ENCODE data around the gene RNLS.

The RNLS gene

GRCh38 chr10:88582806-88583583 is at the start of gene RNLS:
Gene RNLS (minus strand): TSS chr10:88583318.
- no peaks in the 10 kb centered on the region; the same call in 1 of the 2 replicates for H3K4me1 ChIP-seq (ENCODE audit: control insufficient read depth, insufficient read depth, low read length)
- H3K9me3 ChIP-seq (ENCODE audit: control insufficient read depth, insufficient read depth, low read length) = no peaks in the 10 kb centered on the region
- H3K27ac ChIP-seq (ENCODE audit: low read depth, low read length) = peak within 1 kb of the TSS; percentile 85
- H3K27me3 ChIP-seq (ENCODE audit: control insufficient read depth, insufficient read depth, low read length) = 0 out of 2 replicates have a peak, but pooled peaks cover 10% of the 10 kb centered on the region
- H3K9ac ChIP-seq (ENCODE audit: low read depth, low read length) = peak within 1 kb of the TSS; percentile 91
- peak within 1 kb of the TSS; percentile 87 for H3K4me3 ChIP-seq (ENCODE audit: low read depth, low read length)
- H3K36me3 ChIP-seq (ENCODE audit: control insufficient read depth, insufficient read depth, low read length) = no peaks in the 10 kb centered on the region

GRCh38 chr10:88624840-88625239 is 41.7 kb upstream of the RNLS start:
- no peak overlapping the region for H3K27ac ChIP-seq (ENCODE audit: low read depth, low read length)

GRCh38 chr10:88623835-88624234 is 40.7 kb upstream of the RNLS start:
- Histone ChIP-seq H3K27me3 (ENCODE audit: control insufficient read depth, insufficient read depth, low read length) (no peaks in the 10 kb centered on the region), H3K9me3 (ENCODE audit: control insufficient read depth, insufficient read depth, low read length) (no peaks in the 10 kb centered on the region)

More at GRCh38 chr10:88624840-88625239, 41.7 kb upstream of the RNLS start:
- H3K4me3 ChIP-seq (ENCODE audit: low read depth, low read length) = no peak overlapping the region
- H3K4me1 ChIP-seq (ENCODE audit: control insufficient read depth, insufficient read depth, low read length) = no peaks in the 10 kb centered on the region
- no peaks in the 10 kb centered on the region for H3K27me3 ChIP-seq (ENCODE audit: control insufficient read depth, insufficient read depth, low read length)
- H3K9ac ChIP-seq (ENCODE audit: low read depth, low read length) = no peak overlapping the region
- no peaks in the 10 kb centered on the region for H3K9me3 ChIP-seq (ENCODE audit: control insufficient read depth, insufficient read depth, low read length)
- no peaks in the 10 kb centered on the region for H3K36me3 ChIP-seq (ENCODE audit: control insufficient read depth, insufficient read depth, low read length)

GRCh38 chr10:88620441-88620840 is 37.3 kb upstream of the RNLS start:
- no peaks in the 10 kb centered on the region for H3K27me3 ChIP-seq (ENCODE audit: control insufficient read depth, insufficient read depth, low read length)
- H3K27ac ChIP-seq (ENCODE audit: low read depth, low read length) = no peak overlapping the region
- no peak overlapping the region for H3K9ac ChIP-seq (ENCODE audit: low read depth, low read length)
- no peak overlapping the region for H3K4me3 ChIP-seq (ENCODE audit: low read depth, low read length)
- no peaks in the 10 kb centered on the region for H3K36me3 ChIP-seq (ENCODE audit: control insufficient read depth, insufficient read depth, low read length)
- no peaks in the 10 kb centered on the region for H3K4me1 ChIP-seq (ENCODE audit: control insufficient read depth, insufficient read depth, low read length)
- no peaks in the 10 kb centered on the region for H3K9me3 ChIP-seq (ENCODE audit: control insufficient read depth, insufficient read depth, low read length)

More at GRCh38 chr10:88623835-88624234, 40.7 kb upstream of the RNLS start:
- Histone ChIP-seq H3K9ac (ENCODE audit: low read depth, low read length) (no peak overlapping the region), H3K27ac (ENCODE audit: low read depth, low read length) (no peak overlapping the region), H3K36me3 (ENCODE audit: control insufficient read depth, insufficient read depth, low read length) (no peaks in the 10 kb centered on the region), H3K4me3 (ENCODE audit: low read depth, low read length) (no peak overlapping the region), H3K4me1 (ENCODE audit: control insufficient read depth, insufficient read depth, low read length) (no peaks in the 10 kb centered on the region)

- no peaks in the 10 kb centered on the region for H3K4me1 ChIP-seq (ENCODE audit: control insufficient read depth, insufficient read depth, low read length)
- H3K36me3 ChIP-seq (ENCODE audit: control insufficient read depth, insufficient read depth, low read length) = no peaks in the 10 kb centered on the region
- no peak overlapping the region for H3K9ac ChIP-seq (ENCODE audit: low read depth, low read length)
- H3K27ac ChIP-seq (ENCODE audit: low read depth, low read length) = no peak overlapping the region
- H3K4me3 ChIP-seq (ENCODE audit: low read depth, low read length) = no peak overlapping the region
- no peaks in the 10 kb centered on the region for H3K27me3 ChIP-seq (ENCODE audit: control insufficient read depth, insufficient read depth, low read length)
- no peaks in the 10 kb centered on the region for H3K9me3 ChIP-seq (ENCODE audit: control insufficient read depth, insufficient read depth, low read length)
These were observed 35.4 kb upstream of the RNLS start for GRCh38 chr10:88618496-88618895.

GRCh38 chr10:88617772-88618300 is 34.7 kb upstream of the RNLS start:
- Histone ChIP-seq H3K9ac (ENCODE audit: low read depth, low read length) (no peak overlapping the region), H3K4me1 (ENCODE audit: control insufficient read depth, insufficient read depth, low read length) (no peaks in the 10 kb centered on the region)

GRCh38 chr10:88616250-88616977 is 33.3 kb upstream of the RNLS start:
- no peak overlapping the region for H3K4me3 ChIP-seq (ENCODE audit: low read depth, low read length)
- no peaks in the 10 kb centered on the region for H3K36me3 ChIP-seq (ENCODE audit: control insufficient read depth, insufficient read depth, low read length)
- no peaks in the 10 kb centered on the region for H3K4me1 ChIP-seq (ENCODE audit: control insufficient read depth, insufficient read depth, low read length)
- no peak overlapping the region for H3K27ac ChIP-seq (ENCODE audit: low read depth, low read length)
- H3K9me3 ChIP-seq (ENCODE audit: control insufficient read depth, insufficient read depth, low read length) = no peaks in the 10 kb centered on the region
- H3K9ac ChIP-seq (ENCODE audit: low read depth, low read length) = no peak overlapping the region
- H3K27me3 ChIP-seq (ENCODE audit: control insufficient read depth, insufficient read depth, low read length) = no peaks in the 10 kb centered on the region

More at GRCh38 chr10:88617772-88618300, 34.7 kb upstream of the RNLS start:
- Histone ChIP-seq H3K27me3 (ENCODE audit: control insufficient read depth, insufficient read depth, low read length) (no peaks in the 10 kb centered on the region), H3K27ac (ENCODE audit: low read depth, low read length) (no peak overlapping the region), H3K4me3 (ENCODE audit: low read depth, low read length) (no peak overlapping the region), H3K9me3 (ENCODE audit: control insufficient read depth, insufficient read depth, low read length) (no peaks in the 10 kb centered on the region), H3K36me3 (ENCODE audit: control insufficient read depth, insufficient read depth, low read length) (no peaks in the 10 kb centered on the region)

- Histone ChIP-seq H3K9me3 (ENCODE audit: control insufficient read depth, insufficient read depth, low read length) (no peaks in the 10 kb centered on the region), H3K27ac (ENCODE audit: low read depth, low read length) (no peak overlapping the region), H3K4me1 (ENCODE audit: control insufficient read depth, insufficient read depth, low read length) (no peaks in the 10 kb centered on the region)
These were observed 25.7 kb upstream of the RNLS start for GRCh38 chr10:88608780-88609179.

GRCh38 chr10:88608052-88608732 is 25.1 kb upstream of the RNLS start:
- Histone ChIP-seq H3K9me3 (ENCODE audit: control insufficient read depth, insufficient read depth, low read length) (no peaks in the 10 kb centered on the region), H3K4me3 (ENCODE audit: low read depth, low read length) (no peak overlapping the region), H3K27ac (ENCODE audit: low read depth, low read length) (no peak overlapping the region), H3K36me3 (ENCODE audit: control insufficient read depth, insufficient read depth, low read length) (no peaks in the 10 kb centered on the region), H3K27me3 (ENCODE audit: control insufficient read depth, insufficient read depth, low read length) (no peaks in the 10 kb centered on the region), H3K9ac (ENCODE audit: low read depth, low read length) (no peak overlapping the region), H3K4me1 (ENCODE audit: control insufficient read depth, insufficient read depth, low read length) (no peaks in the 10 kb centered on the region)

More at GRCh38 chr10:88608780-88609179, 25.7 kb upstream of the RNLS start:
- H3K4me3 ChIP-seq (ENCODE audit: low read depth, low read length) = no peak overlapping the region
- no peak overlapping the region for H3K9ac ChIP-seq (ENCODE audit: low read depth, low read length)
- H3K36me3 ChIP-seq (ENCODE audit: control insufficient read depth, insufficient read depth, low read length) = no peaks in the 10 kb centered on the region
- H3K27me3 ChIP-seq (ENCODE audit: control insufficient read depth, insufficient read depth, low read length) = no peaks in the 10 kb centered on the region

GRCh38 chr10:88598055-88598454 is 14.9 kb upstream of the RNLS start:
- H3K9ac ChIP-seq (ENCODE audit: low read depth, low read length) = no peak overlapping the region
- H3K9me3 ChIP-seq (ENCODE audit: control insufficient read depth, insufficient read depth, low read length) = no peaks in the 10 kb centered on the region
- H3K27me3 ChIP-seq (ENCODE audit: control insufficient read depth, insufficient read depth, low read length) = peaks cover 1% of the 10 kb centered on the region; the same call in 1 of the 2 replicates
- H3K4me1 ChIP-seq (ENCODE audit: control insufficient read depth, insufficient read depth, low read length) = no peaks in the 10 kb centered on the region
- H3K36me3 ChIP-seq (ENCODE audit: control insufficient read depth, insufficient read depth, low read length) = no peaks in the 10 kb centered on the region
- H3K4me3 ChIP-seq (ENCODE audit: low read depth, low read length) = no peak overlapping the region
- no peak overlapping the region for H3K27ac ChIP-seq (ENCODE audit: low read depth, low read length)

Measured in HUES48 (cell line).